HFF-Myc (cell line): Measurements from ENCODE around the gene SYNDIG1.

ENCODE experiments used
- DNase-seq: peaks from one replicate; pipeline ENCODE4 v3.0.0-alpha.2; 2011; ENCODE audit warnings: low read depth; ENCODE audit errors: extremely low read depth
- H3K4me3 ChIP-seq: replicated peaks from 2 replicates; pipeline ENCODE4 v1.5.1; 2011; ENCODE audit warnings: low read depth, mild to moderate bottlenecking, control low read depth, low read length
- TF ChIP-seq, protein P1 (sequence below): IDR thresholded peaks from 2 replicates; pipeline ENCODE4 v1.5.1; 2012; ENCODE audit warnings: mild to moderate bottlenecking, low read depth, low read length, control low read depth; ENCODE audit errors: missing control alignments

The SYNDIG1 gene

DNA sequence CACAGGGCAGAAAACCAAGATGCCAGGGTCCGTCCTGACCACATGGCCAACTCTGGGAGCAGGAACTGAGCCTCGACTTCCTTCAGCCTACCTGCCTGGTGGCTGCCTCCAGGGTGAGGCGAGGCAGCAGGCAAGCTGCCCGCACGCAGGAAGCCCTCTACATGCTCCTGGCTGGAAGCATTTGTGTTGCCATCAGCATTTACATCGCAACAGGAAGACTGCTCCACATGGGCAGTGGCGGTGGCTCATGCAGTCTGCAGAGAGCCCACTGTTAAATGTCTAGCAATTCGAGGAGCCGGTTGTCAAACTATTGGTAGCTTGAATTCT is 233.8 kb downstream of the SYNDIG1 start:
- TF ChIP-seq, protein P1, sequence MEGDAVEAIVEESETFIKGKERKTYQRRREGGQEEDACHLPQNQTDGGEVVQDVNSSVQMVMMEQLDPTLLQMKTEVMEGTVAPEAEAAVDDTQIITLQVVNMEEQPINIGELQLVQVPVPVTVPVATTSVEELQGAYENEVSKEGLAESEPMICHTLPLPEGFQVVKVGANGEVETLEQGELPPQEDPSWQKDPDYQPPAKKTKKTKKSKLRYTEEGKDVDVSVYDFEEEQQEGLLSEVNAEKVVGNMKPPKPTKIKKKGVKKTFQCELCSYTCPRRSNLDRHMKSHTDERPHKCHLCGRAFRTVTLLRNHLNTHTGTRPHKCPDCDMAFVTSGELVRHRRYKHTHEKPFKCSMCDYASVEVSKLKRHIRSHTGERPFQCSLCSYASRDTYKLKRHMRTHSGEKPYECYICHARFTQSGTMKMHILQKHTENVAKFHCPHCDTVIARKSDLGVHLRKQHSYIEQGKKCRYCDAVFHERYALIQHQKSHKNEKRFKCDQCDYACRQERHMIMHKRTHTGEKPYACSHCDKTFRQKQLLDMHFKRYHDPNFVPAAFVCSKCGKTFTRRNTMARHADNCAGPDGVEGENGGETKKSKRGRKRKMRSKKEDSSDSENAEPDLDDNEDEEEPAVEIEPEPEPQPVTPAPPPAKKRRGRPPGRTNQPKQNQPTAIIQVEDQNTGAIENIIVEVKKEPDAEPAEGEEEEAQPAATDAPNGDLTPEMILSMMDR: no peak
- no peak for DNase-seq
- H3K4me3 ChIP-seq: no peak overlapping the region

DNA sequence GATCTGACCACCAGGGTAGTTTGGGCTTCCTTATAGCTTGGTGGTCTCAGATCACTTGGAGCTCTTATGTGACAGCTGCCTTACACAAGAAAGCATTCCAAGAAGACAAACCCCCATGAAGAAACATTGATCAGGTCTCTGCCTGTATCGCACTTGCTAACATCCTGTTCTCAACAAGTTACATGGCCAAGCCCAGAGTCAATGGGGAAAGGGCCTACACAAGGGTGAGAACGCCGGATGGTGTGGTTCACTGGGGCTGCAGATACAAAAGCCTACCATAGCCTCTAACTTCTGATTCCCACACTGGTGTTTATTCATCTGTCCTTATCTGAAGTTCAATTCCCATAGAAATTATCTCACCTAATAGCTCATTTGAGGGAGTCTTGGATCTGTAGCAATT is 235.5 kb downstream of the SYNDIG1 start:
- no peak overlapping the region for H3K4me3 ChIP-seq
- DNase-seq: no peak
- TF ChIP-seq, protein P1: no peak

- no peak overlapping the region for H3K4me3 ChIP-seq
- no peak for DNase-seq
- TF ChIP-seq, protein P1: no peak
These were observed 236.1 kb downstream of the SYNDIG1 start for GRCh38 chr20:24705486-24705885.

DNA sequence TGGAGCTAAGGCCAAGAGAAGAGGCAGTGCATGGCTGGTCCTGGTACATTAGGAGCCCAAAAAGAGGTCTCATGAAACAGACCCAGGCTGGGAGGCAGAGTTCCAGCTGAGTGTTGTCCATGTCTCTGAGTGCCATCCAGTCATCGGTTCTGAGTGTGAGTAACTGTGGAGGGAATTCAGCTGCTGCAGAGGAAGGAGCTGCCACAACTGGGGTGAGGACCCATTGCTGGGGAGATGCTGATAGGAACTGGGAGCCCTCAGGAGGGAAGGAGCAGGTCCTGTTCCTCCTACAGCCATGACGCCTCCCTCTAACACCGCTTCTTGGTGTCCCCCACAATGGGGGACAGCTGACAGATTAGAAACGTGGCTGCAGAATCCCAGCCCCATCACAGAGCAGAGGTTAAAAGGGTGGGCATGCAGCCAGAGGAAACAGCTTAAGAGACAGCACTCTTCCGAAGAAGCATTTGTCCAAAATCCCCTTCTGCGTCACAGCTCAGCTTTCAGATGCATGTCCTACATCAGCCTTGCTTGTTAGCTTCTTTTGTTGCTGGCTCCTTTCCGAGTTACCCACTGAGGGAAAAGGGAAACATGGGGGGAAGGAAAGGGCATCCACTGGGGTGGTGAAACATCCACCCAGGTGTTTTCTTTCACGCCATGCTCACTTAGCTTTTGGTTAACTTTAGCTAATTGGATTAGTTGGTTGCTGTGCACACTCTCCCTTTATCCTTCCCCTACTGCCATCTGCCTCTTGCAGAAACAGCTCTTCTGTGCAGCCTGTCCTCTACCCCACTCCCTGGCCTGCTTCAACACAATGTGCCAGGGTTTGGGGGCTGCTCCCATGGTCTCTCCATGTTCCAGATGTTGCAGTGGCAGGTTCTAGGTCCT is 239.2 kb downstream of the SYNDIG1 start:
- TF ChIP-seq, protein P1: no peak
- H3K4me3 ChIP-seq: no peak overlapping the region
- no peak for DNase-seq
